GM18909 (cell line): ENCODE data around the gene BRD9.
"Not testable (repeated sequence)": the region's sequence is repeated elsewhere in the genome, so short reads cannot be mapped to it uniquely, and the experiment has no call there.

Experiments used
- ATAC-seq: cut with Tn5 transposase; IDR thresholded peaks from one replicate; pipeline ENCODE4 v1.9.1; 2021; ENCODE audit warnings: mild to moderate bottlenecking; ENCODE audit not compliant: unreplicated experiment, poor library complexity

The BRD9 gene

DNA sequence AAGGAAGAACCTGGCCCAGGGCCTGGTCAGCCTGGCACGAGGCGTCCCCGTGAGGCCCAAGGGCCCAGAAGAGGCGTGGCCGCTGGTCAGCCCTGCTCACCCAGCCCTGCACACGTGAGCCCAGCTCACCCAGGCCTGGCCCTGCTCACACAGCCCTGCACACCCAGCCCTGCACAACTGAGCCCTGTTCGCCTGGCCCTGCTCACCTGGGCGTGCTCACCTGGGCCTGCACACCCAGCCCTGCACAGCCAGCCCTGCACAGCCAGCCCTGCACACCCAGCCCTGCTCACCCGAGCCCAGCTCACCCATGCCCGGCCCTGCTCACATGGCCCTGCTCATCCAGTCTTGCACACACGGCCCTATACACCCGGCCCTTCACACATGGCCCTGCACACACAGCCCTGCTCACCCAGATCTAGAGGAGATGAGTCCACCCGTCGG is 43.9 kb downstream of the BRD9 start:
- ATAC-seq: no peak

DNA sequence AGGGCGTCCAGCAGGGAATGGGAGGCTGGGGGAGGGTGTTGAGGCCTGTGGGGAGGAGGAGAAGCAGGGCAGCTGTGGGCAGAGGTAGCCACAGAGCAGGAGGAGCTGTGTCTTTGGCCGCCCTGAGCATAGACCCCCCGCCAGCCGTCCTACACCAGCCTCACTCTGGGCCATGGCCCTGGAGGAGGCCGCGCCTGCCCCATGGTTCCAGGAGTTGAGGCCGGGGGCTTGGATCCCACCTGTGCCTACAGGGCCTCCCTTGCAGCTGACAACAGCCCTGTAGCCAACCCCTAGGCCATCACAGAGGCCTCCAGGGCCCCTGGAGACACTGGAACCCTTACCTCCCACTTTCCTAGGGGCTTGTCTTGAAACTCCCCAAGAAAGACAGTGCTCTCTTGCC is 44.9 kb downstream of the BRD9 start:
- not testable (repeated sequence) for ATAC-seq

DNA sequence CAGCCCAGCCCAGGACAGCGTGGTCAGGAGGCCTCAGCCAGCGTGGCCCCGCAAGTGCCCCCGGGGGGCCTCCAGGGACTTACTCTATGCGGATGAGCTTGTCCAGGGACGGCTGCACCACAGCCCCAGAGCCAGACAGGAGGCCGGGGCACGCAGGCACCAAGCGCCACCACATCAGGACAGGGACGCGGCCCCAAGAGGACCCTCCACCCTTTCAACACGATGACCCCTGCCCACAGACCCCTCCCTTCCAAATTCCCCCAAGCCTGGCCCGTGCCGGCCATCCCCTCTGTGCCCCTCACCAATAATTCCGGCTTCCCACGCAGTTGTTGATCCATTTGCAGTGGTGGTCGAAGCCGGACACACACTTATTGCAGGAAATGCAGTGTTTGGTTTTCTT is 45.4 kb downstream of the BRD9 start:
- not testable (repeated sequence) for ATAC-seq

DNA sequence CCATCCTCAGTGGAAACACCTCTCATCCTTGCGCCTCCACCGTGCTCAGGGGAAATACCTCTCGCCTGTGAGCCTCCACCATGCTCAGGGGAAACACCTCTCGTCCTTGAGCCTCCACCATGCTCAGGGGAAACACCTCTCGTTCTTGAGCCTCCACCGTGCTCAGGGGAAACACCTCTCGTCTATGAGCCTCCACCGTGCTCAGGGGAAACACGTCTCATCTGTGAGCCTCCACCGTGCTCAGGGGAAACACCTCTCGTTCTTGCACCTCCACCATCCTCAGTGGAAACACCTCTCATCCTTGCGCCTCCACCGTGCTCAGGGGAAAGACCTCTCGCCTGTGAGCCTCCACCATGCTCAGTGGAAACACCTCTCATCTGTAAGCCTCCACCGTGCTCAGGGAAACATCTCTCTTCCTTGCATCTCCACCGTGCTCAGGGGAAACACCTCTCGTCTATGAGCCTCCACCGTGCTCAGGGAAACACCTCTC is 46.0 kb downstream of the BRD9 start:
- ATAC-seq: not testable (repeated sequence)

DNA sequence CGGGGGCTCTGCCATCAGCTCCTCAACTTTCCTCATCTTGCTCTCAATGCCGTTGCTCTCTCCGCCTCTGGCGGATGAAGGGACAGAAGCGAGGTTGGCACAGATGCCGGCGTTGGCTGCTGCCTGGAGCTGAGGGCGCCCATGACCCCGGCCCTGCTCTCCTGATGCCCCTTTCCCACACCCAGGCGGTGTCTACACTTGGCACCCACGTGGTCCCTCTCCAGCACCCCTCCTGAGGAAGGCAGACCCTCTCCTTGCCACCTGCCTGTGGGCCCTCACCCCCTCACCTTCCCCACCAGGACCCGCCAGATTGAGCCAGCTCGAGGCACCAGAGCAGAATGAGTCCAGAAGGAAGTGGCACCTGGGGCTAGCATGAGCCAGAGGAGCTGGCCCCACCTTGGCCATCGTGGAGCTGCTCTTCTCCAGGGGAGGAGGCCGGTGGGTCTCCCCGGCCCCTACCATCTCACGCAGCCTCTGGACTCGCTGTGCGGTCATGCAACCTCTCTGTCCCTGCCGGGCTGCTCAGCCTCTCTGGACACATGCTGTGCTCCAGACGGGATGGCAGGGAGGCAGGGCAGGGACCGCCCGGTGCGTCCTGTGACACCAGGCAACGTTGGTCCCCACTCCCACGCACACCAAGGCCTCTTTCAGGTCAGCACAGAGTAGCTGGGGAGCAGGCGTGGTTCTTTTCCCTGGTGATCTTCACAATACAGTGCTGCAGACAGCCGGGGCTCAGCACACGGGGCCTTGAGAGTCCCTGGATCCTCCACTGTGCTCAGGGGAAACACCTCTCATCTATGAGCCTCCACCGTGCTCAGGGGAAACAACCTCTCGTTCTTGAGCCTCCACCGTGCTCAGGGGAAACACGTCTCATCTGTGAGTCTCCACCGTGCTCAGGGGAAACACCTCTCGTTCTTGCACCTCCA is 46.7 kb downstream of the BRD9 start:
- ATAC-seq: not testable (repeated sequence)

DNA sequence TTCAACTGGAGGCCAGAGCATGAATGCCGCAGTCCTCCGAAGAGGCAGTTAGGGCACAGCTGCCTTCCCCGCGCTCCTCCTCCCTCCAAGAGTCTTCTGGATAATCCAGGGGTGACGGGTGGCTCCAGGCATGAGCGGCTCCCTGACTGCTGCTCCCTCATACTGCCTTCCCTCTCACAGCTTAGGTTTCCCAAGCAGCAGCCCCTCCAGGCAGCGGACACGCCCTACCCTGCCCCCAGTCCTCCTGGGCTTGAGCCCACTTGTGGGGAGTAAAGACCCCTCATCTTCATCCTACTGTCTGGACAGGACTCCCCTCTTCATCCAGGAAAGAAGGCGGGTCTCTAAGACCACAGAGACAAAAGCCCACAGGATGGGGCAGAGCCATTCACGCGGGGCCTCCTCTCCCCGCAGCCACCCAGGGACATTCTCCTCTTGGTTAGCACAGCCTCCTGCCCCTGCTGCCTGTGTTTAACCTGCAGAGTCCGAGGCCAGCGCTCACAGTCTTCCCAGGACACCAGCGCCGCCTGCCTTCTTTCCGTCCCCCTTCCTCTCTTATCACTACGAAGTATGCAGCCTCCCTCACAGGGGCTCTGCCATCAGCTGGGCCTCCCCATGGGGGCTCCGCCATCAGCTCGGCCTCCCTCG is 47.4 kb downstream of the BRD9 start:
- ATAC-seq: not testable (repeated sequence)

DNA sequence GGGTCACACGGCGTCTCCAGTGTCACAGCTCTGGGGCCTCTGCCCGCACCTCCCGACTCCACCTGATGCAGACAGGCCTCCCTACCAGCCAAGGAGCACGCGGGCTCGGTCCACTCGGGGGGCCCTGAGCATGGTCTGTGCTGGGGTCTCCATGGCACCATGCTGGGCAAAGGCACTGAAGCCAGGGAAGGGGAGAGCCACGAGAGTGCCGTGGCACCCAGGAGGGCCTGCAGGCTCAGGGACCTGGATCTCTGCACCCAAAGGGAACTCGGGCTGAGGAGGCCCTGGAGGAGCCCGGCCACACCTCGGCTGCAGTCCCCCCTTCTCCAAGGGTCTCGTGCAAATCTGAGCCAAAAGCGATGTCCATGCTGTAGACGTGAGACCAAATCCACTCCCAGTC is 48.2 kb downstream of the BRD9 start:
- ATAC-seq: not testable (repeated sequence)

DNA sequence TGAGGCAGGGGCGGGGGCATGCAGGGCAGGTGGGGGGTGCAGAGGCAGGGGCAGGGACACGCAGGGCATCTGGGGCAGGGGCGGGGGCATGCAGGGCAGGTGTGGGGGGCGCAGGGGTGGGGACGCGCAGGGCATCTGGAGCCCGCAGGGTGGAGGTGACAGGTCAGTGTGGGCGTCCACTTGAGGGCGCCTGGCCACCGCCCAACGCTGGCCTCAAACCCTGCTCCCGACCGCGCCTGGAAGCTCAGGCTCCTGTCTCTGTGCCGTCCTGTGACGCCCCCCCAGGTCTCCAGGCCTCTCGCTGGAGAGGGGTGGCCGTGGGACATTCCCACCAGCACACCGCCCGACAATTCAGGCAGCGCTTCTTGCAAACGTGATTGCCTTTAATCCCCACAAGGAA is 48.7 kb downstream of the BRD9 start:
- not testable (repeated sequence) for ATAC-seq

DNA sequence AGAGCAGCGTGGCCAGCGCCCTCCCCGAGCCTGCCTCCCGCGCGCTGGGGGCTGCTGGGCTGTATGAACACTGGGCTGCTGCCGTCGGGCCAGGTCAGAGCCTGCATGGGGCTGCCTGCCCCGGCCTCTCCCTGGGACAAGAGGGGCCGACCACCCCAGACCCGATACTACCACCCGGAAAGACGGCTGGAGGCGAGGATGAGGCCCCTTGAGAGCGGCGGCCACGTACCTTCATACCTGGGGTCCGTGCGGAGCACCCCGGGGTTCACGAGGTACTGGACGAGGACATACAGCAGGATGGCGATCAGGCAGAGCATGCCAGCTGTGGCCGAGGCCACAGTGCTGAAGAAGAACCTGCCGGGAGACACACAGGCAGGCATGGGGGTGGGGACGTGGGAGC is 49.2 kb downstream of the BRD9 start:
- not testable (repeated sequence) for ATAC-seq

DNA sequence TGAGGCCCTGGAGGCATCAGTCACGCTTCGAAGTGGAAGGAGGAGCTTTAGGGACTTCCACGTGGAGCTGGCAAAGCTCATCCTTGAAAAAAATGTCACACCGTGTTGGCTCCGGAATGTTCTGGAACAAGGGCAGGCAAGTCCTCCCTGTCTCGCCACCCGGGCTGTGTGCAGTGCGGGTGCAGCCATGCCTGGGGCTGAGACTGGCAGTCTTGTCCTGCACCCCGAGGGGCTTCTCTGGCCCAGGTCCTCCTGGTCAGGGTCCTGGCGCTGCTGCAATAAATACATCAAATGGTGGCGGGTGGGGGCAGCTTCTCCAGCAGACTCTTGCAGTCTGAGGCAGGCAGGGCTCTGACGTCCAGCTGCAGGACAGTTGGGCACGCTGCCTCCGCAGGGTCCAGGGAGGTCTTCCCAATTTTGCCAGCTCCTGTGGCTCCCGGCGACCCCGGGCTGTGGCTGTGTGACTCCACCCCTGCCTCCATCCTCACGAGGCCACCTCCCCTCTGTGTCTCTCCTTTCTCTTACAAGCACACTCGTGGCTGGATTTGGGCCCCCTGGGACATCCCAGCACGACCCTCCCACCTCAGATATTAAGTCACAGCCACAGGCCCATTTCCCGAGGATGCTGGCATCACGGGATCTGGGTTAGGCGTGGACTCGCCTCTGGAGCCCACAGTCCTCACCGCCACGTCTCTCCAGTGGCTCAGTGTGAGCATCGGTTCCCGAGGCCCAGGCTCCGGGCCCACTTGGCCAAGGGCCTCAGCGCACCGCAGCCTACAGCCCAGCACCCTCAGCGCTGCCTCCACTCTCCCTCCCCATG is 50.0 kb downstream of the BRD9 start:
- ATAC-seq: not testable (repeated sequence)

DNA sequence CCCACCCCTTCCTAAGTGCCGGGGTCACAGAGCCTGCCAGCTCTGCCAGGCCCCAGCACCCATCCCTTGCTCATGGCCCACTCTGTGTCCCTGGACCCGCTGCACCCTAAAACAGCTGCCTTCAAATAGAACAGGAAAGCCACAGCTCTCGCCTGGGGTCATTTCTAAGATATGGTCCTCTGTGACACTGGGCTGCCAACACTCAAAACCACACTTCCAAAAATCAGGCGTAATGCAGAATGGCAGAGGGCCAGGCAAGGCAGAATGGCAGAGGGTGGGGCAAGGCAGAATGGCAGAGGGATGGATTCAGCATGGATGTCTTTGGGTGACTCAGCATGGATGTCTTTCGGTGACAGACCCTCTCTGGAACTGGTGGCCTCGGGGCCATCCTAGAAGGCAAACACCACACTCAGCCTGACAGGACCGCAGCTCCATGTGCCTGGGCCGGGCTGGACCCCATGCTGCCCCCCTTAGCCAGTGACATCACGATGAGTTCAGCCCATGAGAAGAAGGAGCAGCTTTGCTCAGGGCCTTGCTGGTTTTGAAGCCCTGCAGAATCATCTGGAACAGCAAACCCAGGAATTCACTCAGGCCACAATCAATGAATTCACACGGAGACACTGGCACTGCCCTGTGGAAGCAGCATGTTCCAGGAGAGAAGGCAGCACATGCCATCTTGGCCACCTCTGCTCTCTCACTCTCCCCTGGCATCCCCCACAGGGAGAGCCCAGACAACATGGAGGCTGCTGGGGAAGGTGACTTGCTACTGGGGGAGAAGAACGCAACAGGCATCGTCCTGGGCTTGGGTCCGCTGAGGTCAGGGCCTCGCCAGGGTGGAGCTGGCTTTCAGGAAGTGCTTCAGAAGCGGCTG is 50.8 kb downstream of the BRD9 start:
- ATAC-seq: not testable (repeated sequence)

DNA sequence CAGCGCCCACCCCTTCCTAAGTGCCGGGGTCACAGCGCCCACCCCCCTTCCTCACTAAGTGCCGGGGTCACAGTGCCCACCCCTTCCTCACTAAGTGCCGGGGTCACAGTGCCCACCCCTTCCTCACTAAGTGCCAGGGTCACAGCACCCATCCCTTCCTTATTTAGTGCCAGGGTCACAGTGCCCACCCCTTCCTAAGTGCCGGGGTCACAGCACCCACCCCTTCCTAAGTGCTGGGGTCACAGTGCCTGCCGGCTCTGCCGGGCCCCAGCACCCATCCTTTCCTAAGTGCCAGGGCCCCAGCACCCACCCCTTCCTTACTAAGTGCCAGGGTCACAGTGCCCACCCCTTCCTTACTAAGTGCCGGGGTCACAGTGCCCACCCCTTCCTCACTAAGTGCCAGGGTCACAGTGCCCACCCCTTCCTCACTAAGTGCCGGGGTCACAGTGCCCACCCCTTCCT is 51.6 kb downstream of the BRD9 start:
- ATAC-seq: not testable (repeated sequence)

DNA sequence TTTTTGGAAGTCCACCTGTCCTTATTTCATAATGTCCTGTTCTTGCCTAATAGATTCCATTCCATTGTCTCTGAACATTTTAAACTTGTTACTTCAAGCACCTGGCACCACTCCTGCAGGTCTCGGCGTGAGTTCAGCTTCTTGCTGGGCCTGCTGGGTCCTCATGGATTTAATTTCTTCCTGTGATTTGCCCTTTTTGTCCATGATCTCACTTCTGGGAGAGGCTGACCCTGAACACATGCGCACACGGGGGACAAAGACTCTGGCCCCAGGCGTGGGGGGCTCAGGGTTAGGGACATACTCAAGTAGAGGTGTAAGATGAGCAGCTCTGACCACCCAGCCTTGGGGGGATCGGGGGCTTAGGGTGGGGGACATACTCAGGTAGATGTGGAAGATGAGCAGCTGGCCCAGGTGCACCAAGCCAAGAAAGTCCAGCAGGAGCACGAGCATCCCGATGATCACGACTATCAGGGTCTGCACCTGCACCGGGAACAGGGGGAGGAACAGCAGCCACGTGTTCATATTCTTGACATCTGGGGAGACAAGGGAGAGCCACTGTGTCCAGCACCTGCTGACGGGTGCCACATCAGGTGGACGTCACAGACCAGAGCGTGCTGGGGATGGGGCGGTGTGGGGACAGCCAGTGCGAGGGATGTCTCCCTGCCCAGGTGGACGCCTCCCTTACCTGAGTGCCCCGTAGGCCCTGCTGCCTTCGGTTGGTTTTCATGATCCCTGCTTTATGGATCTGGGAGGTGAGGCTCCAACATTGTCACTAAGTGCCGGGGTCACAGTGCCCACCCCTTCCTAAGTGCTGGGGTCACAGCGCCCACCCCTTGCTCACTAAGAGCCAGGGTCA is 52.3 kb downstream of the BRD9 start:
- ATAC-seq: not testable (repeated sequence)

DNA sequence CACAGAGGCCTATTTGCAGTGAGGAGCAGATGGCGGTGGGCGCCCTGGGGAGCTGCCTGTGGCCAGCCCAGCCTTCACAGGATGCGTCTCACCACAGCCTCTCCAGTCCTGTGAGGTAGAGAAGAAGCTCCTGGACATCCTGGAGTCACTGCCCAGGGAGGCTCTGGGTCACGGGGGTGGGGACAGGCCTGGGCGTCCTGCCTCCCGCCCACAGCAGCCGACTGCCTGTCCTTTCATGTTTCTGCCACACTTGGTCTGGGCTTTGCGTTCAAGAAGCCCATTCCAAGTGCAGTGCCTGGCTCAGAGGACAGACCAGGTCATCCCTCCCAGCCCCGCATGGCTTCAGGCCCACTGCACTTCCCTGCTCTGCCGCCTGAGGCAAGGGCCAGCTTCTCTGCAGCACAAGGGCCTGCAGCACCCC is 54.2 kb downstream of the BRD9 start:
- not testable (repeated sequence) for ATAC-seq

DNA sequence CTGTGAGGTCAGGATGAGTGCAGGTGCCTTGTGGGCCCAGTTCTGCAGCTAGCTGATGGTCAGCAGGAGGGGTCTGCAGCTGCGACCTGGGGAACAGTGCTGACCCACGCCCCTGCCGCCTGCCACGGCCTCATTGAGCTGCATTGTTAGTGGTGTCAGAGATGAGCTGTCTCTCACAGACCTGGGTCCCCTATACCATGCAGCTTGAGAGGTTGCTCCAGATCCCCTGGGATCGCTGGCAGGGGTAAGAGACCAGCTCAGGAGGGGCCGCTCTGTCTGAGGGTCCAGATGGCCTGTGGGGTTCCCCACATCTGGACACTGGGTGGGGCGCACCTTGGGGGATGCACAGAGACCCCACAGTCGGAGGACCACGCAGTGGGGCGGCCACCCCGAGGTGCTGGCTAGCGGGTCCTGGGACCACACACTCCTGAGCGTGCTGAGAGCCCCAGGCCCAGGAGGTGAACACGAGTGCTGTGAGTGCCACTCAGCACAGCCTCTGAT is 54.9 kb downstream of the BRD9 start:
- not testable (repeated sequence) for ATAC-seq

DNA sequence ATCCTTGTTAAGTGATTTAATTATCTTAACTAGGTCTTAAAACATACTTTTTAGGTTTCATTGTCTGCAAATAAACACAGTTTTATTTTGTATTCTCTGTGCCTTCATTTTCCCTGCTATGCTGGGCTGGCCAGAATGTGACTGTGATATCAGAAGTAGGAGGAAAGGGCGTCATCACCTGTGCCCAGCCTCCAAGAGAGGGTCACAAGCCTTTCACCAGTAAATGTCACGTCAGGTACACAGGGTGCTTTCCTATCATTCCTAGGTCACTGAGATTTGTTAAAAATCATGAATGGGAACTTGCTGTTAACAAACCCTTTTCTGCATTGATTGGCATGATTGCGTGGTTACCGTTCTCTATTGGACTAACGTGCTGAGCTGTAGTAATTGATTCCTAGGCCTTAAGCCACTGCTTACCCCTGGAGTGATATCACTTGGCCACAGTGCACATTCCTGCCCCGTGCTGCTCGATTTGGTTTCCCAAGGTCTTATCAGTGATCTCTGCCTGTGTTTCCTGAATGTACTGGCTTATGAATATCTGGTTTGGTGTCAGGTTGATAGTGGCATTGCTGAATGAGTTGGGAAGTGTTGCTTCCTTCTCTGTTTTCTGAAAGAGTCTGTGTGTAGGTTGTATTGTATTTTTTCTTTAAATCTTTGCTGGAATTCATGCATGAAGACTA is 56.5 kb downstream of the BRD9 start:
- not testable (repeated sequence) for ATAC-seq

DNA sequence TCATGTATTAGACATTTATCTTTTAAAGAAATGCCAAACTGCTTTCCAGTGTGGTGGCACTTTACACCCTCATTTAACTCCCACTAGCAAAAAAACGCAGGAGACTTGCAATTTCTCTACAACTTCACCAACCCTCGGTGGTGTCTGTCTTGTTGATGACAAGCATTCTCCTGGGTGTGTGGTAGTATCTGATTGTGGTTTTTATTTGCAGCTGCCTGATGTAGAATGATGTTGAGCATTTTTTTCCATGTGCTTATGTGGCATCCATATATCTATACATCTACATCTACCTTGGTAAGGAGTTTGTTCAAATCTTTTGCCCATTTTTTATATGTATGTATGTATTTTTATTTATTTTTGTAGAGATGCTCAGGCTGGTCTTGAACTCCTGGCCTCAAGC is 58.6 kb downstream of the BRD9 start:
- ATAC-seq: not testable (repeated sequence)

DNA sequence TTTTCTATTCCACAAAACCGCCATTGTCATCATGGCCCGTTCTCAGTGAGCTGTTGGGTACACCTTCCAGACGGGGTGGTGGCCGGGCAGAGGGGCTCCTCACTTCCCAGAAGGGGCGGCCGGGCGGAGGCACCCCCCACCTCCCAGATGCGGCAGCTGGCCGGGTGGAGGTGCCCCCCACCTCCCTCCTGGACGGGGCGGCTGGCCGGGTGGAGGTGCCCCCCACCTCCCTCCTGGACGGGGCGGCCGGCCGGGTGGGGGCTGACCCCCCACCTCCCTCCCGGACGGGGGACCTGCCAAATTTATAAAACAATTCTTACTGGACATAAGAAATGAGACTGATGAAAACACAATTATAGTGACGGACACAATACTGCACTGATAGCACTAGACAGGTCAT is 64.4 kb downstream of the BRD9 start:
- ATAC-seq: not testable (repeated sequence)
